Motor neuron (in vitro differentiated cells): Measurements from ENCODE around the gene PCSK2. TPM values are rescaled to one million over a fixed set of nuclear protein-coding genes. Genes with fewer than 3 reads are reported as not detected.

Experiments used
- ATAC-seq, 8 experiments: fragments of 200-7000 bp; cut with Tn5 transposase; replicated peaks in 6 of 8; 2 replicates each; pipeline ENCODE4 v1.8.0; 2021; ENCODE audit warnings: mild to moderate bottlenecking in 8 of 8, moderate library complexity in 8 of 8
- H3K27ac ChIP-seq, 2 donors: fragments of 250-450 bp; sonication (Bioruptor Pico); 2 replicates each; pipeline ENCODE4 v1.9.0; 2021; ENCODE audit warnings: antibody characterized with exemption in 2 of 2, mild to moderate bottlenecking in 2 of 2, moderate library complexity in 1 of 2
- H3K4me1 ChIP-seq, 2 donors: fragments of 250-450 bp; sonication (Bioruptor Pico); replicated peaks in 1 of 2; 2 replicates each; pipeline ENCODE4 v1.6.1; 2021; ENCODE audit warnings: antibody characterized with exemption in 2 of 2, mild to moderate bottlenecking in 2 of 2, moderate library complexity in 1 of 2
- H3K4me3 ChIP-seq, 5 donors: fragments of 250-450 bp; sonication (Bioruptor Pico); 2 replicates each; pipeline ENCODE4 v1.9.0; 2021; ENCODE audit warnings: antibody characterized with exemption in 5 of 5, mild to moderate bottlenecking in 5 of 5, moderate library complexity in 4 of 5
- WGBS, 10 experiments: fragments of 450-650 bp; shearing (Covaris generic); methylation state at CpG; one replicate each; pipeline ENCODE4 v1.0.0; 2022; 5-methylcytosine and 5-hydroxymethylcytosine counted together
- in situ Hi-C, 9 experiments: fragments of 400-800 bp; cut with MboI; loops; one replicate each; pipeline ENCODE4 v1.15.0; 2021; ENCODE audit warnings: low sequenced_read_pairs in 9 of 9, low pct_unique_long_range_greater_than_20kb in 2 of 9; ENCODE audit not compliant: unreplicated experiment in 9 of 9
- total RNA-seq, 8 experiments: library from RNA; unstranded; fragments of 300-600 nt; gene quantifications; 2 replicates each; pipeline versions ENCODE4 v1.2.3 to v1.2.4, GENCODE V29; 2022

PCSK2 gene
- total RNA-seq, 8 experiments from 2014 or later: 0.21 to 27.0 (median 7.1) TPM; not detected in 1

- in situ Hi-C loops: loop anchor here in 3 of 9 experiments (25.0 kb wide), 2 partner anchors 410 to 435 kb away; no protein-coding TSS in a partner anchor
- 44 to 100% (median 81%) methylated on average over 1 to 4 of the region's 4 CpGs; no CpG with 5 or more reads in 3 of the 10 experiments for WGBS, 10 experiments
These were observed 275.3 kb downstream of the PCSK2 start for GRCh38 chr20:17502105-17502504.

GRCh38 chr20:17503301-17504065, 276.6 kb downstream of the PCSK2 start:
- Histone ChIP-seq H3K4me3 (no peak overlapping the region), H3K27ac (no peak overlapping the region), H3K4me1 (peaks cover 0 to 5% of the 10 kb centered on the region in 2 donors)
- 17 to 67% (median 27%) methylated on average over 1 to 3 of the region's 6 CpGs; no CpG with 5 or more reads in 4 of the 10 experiments for WGBS, 10 experiments
- in situ Hi-C loops: loop anchor here in 3 of 9 experiments (25.0 kb wide), 2 partner anchors 409 to 434 kb away; no protein-coding TSS in a partner anchor
- no peak for ATAC-seq

More at GRCh38 chr20:17502105-17502504, 275.3 kb downstream of the PCSK2 start:
- H3K4me3 ChIP-seq: no peak overlapping the region
- H3K27ac ChIP-seq: no peak overlapping the region
- H3K4me1 ChIP-seq: peaks cover 0 to 5% of the 10 kb centered on the region in 2 donors
- ATAC-seq: no peak

- no peak overlapping the region for H3K27ac ChIP-seq
- peak in 7 of 8 experiments; percentile 12 to 62 (median 56) for ATAC-seq
- 10 to 65% (median 27%) methylated on average over 1 to 13 of the region's 23 CpGs; no CpG with 5 or more reads in 1 of the 10 experiments for WGBS, 10 experiments
- in situ Hi-C loops: loop anchor here in 3 of 9 experiments (25.0 kb wide), 2 partner anchors 408 to 433 kb away; no protein-coding TSS in a partner anchor
- H3K4me3 ChIP-seq: peak overlapping the region in 4 of 5 donors; percentile 10 to 31 (median 16)
- peaks cover 0 to 5% of the 10 kb centered on the region in 2 donors for H3K4me1 ChIP-seq
These were observed 277.4 kb downstream of the PCSK2 start for GRCh38 chr20:17504066-17504897.

GRCh38 chr20:17504898-17505635, 278.2 kb downstream of the PCSK2 start:
- peak overlapping the region in 4 of 5 donors; percentile 10 to 31 (median 16) for H3K4me3 ChIP-seq
- H3K27ac ChIP-seq: no peak overlapping the region

GRCh38 chr20:17505636-17506517, 279.0 kb downstream of the PCSK2 start:
- H3K4me1 ChIP-seq: peaks cover 0 to 5% of the 10 kb centered on the region in 2 donors
- in situ Hi-C loops: loop anchor here in 3 of 9 experiments (25.0 kb wide), 2 partner anchors 406 to 431 kb away; no protein-coding TSS in a partner anchor
- H3K27ac ChIP-seq: no peak overlapping the region
- ATAC-seq: peak in 6 of 8 experiments; percentile 5 to 45 (median 28)
- no peak overlapping the region for H3K4me3 ChIP-seq
- 0 to 100% (median 79%) methylated on average over 1 to 11 of the region's 19 CpGs; no CpG with 5 or more reads in 2 of the 10 experiments for WGBS, 10 experiments

More at GRCh38 chr20:17504898-17505635, 278.2 kb downstream of the PCSK2 start:
- in situ Hi-C loops: loop anchor here in 3 of 9 experiments (25.0 kb wide), 2 partner anchors 407 to 432 kb away; no protein-coding TSS in a partner anchor
- 0 to 40% (median 3%) methylated on average over 1 to 18 of the region's 30 CpGs; no CpG with 5 or more reads in 2 of the 10 experiments for WGBS, 10 experiments
- peaks cover 0 to 5% of the 10 kb centered on the region in 2 donors for H3K4me1 ChIP-seq
- ATAC-seq: peak; percentile 73 to 94 (median 82)

- Histone ChIP-seq H3K4me3 (no peak overlapping the region), H3K4me1 (peaks cover 0 to 5% of the 10 kb centered on the region in 2 donors), H3K27ac (no peak overlapping the region)
- WGBS, 10 experiments: 100% methylated on average over 1 to 2 of the region's 2 CpGs; no CpG with 5 or more reads in 7 of the 10 experiments
- in situ Hi-C loops: loop anchor here in 3 of 9 experiments (25.0 kb wide), 2 partner anchors 405 to 430 kb away; no protein-coding TSS in a partner anchor
- no peak for ATAC-seq
These were observed 280.2 kb downstream of the PCSK2 start for GRCh38 chr20:17507032-17507431.

- 60 to 100% (median 83%) methylated on average over 1 to 5 of the region's 5 CpGs; no CpG with 5 or more reads in 3 of the 10 experiments for WGBS, 10 experiments
- H3K4me1 ChIP-seq: peaks cover 0 to 5% of the 10 kb centered on the region in 2 donors
- in situ Hi-C loops: loop anchor here in 3 of 9 experiments (25.0 kb wide), 2 partner anchors 405 to 430 kb away; no protein-coding TSS in a partner anchor
- no peak for ATAC-seq
- no peak overlapping the region for H3K27ac ChIP-seq
- H3K4me3 ChIP-seq: no peak overlapping the region
These were observed 280.7 kb downstream of the PCSK2 start for GRCh38 chr20:17507531-17507930.

GRCh38 chr20:17508756-17509155, 281.9 kb downstream of the PCSK2 start:
- Histone ChIP-seq H3K27ac (no peak overlapping the region), H3K4me1 (peaks cover 0 to 5% of the 10 kb centered on the region in 2 donors), H3K4me3 (no peak overlapping the region)
- in situ Hi-C loops: loop anchor here in 3 of 9 experiments (25.0 kb wide), 2 partner anchors 404 to 429 kb away; no protein-coding TSS in a partner anchor
- WGBS, 10 experiments: 60 to 100% (median 91%) methylated on average over 1 to 11 of the region's 18 CpGs; no CpG with 5 or more reads in 4 of the 10 experiments
- no peak for ATAC-seq

- peaks cover 0 to under 1% of the 10 kb centered on the region in 2 donors for H3K4me1 ChIP-seq
- ATAC-seq: no peak
- no peak overlapping the region for H3K4me3 ChIP-seq
- in situ Hi-C loops: loop anchor here in 3 of 9 experiments (25.0 kb wide), 2 partner anchors 402 to 427 kb away; no protein-coding TSS in a partner anchor
- no peak overlapping the region for H3K27ac ChIP-seq
- 17 to 88% (median 50%) methylated on average over 1 to 4 of the region's 4 CpGs; no CpG with 5 or more reads in 1 of the 10 experiments for WGBS, 10 experiments
These were observed 283.7 kb downstream of the PCSK2 start for GRCh38 chr20:17510548-17510947.

GRCh38 chr20:17511401-17511800, 284.6 kb downstream of the PCSK2 start:
- ATAC-seq: no peak
- WGBS, 10 experiments: 20 to 100% (median 76%) methylated on average over 1 to 6 of the region's 6 CpGs
- in situ Hi-C loops: loop anchor here in 3 of 9 experiments (25.0 kb wide), 2 partner anchors 401 to 426 kb away; no protein-coding TSS in a partner anchor

GRCh38 chr20:17513939-17514338, 287.1 kb downstream of the PCSK2 start:
- Histone ChIP-seq H3K27ac (no peak overlapping the region), H3K4me1 (peaks cover 0 to 4% of the 10 kb centered on the region in 2 donors), H3K4me3 (no peak overlapping the region)
- ATAC-seq: peak in 3 of 8 experiments; percentile 56 to 85 (median 63)
- 71 to 100% (median 80%) methylated on average over 1 to 2 of the region's 2 CpGs; no CpG with 5 or more reads in 6 of the 10 experiments for WGBS, 10 experiments
- in situ Hi-C loops: loop anchor here in 3 of 9 experiments (25.0 kb wide), 2 partner anchors 398 to 423 kb away; no protein-coding TSS in a partner anchor

More at GRCh38 chr20:17511401-17511800, 284.6 kb downstream of the PCSK2 start:
- no peak overlapping the region for H3K4me3 ChIP-seq
- no peak overlapping the region for H3K27ac ChIP-seq
- no peaks in the 10 kb centered on the region for H3K4me1 ChIP-seq
